AG04450 (cell line): Measurements from ENCODE around the gene HMGB2. TPM values are rescaled to one million over a fixed set of nuclear protein-coding genes. Genes with fewer than 3 reads are reported as not detected.

Experiments
- CTCF ChIA-PET: fragments of 300-600, 350-600 bp; formaldehyde crosslinking; extraction: SDS; loops from one replicate; lab custom pipeline; 2022; ENCODE audit warnings: antibody characterized with exemption, inconsistent platforms; lab: Charles Lee
- POLR2A ChIA-PET: fragments of 350-600 bp; formaldehyde crosslinking; extraction: SDS; loops from one replicate; lab custom pipeline; 2021; ENCODE audit warnings: antibody characterized with exemption, inconsistent platforms; lab: Yijun Ruan, JAX
- DNase-seq: peaks from one replicate; pipeline ENCODE4 v3.0.0-alpha.2; 2011; ENCODE audit warnings: low read depth, low spot score
- H3K27ac ChIP-seq: one replicate; pipeline ENCODE4 v1.5.1; 2012; ENCODE audit warnings: low read depth, low read length, control low read depth
- H3K27me3 ChIP-seq: one replicate; pipeline ENCODE4 v1.6.0; 2012; ENCODE audit warnings: low read length; ENCODE audit not compliant: control insufficient read depth, insufficient read depth
- H3K4me3 ChIP-seq: 2 replicates; pipeline ENCODE4 v1.5.1; 2011; ENCODE audit warnings: mild to moderate bottlenecking, low read depth, low read length, control low read depth
- H3K9me3 ChIP-seq: 2 replicates; pipeline ENCODE4 v1.5.1; 2012; ENCODE audit warnings: low read length; ENCODE audit not compliant: control insufficient read depth, insufficient read depth
- CTCF ChIP-seq: IDR thresholded peaks from 2 replicates; pipeline ENCODE4 v1.5.1; 2011; ENCODE audit warnings: low read depth, low read length, control low read depth, inconsistent platforms
- polyA plus RNA-seq: library from polyadenylated mRNA; depleted of rRNA; stranded (reverse); fragments of >200 nt; gene quantifications from 2 replicates; pipeline ENCODE4 v1.2.3, GENCODE V29; 2011

The HMGB2 gene
- polyA plus RNA-seq, 1 experiment = 89.8 TPM

- CTCF ChIA-PET = interaction anchor here (1.3 to 3.6 kb wide), 4 partner anchors 49 to 354 kb away, joined by 4 to 14 read pairs (median 6); no protein-coding TSS in a partner anchor
- no peak for DNase-seq
Observed at GRCh38 chr4:173367946-173368345, 33.8 kb upstream of the HMGB2 start.

GRCh38 chr4:173367285-173367684 is 33.1 kb upstream of the HMGB2 start:
- no peak for TF ChIP-seq CTCF
- no peak overlapping the region for H3K4me3 ChIP-seq
- DNase-seq = no peak
- POLR2A ChIA-PET = interaction anchor here (1.3 kb wide), 1 partner anchor 33 kb away, joined by 6 read pairs; the partner anchor contains the start of gene HMGB2
- H3K9me3 ChIP-seq = no peaks in the 10 kb centered on the region; the same call in 1 of the 2 replicates
- no peaks in the 10 kb centered on the region for H3K27me3 ChIP-seq
- no peak overlapping the region for H3K27ac ChIP-seq
- CTCF ChIA-PET = interaction anchor here (1.3 to 1.7 kb wide), 3 partner anchors 48 to 353 kb away, joined by 4 to 6 read pairs (median 5); no protein-coding TSS in a partner anchor

More at GRCh38 chr4:173367946-173368345, 33.8 kb upstream of the HMGB2 start:
- no peaks in the 10 kb centered on the region; the same call in 1 of the 2 replicates for H3K9me3 ChIP-seq
- H3K27ac ChIP-seq = no peak overlapping the region
- no peak overlapping the region for H3K4me3 ChIP-seq
- no peaks in the 10 kb centered on the region for H3K27me3 ChIP-seq
- no peak for TF ChIP-seq CTCF
- POLR2A ChIA-PET = interaction anchor here (1.3 kb wide), 1 partner anchor 34 kb away, joined by 6 read pairs; the partner anchor contains the start of gene HMGB2

GRCh38 chr4:173365359-173365996 is 31.3 kb upstream of the HMGB2 start:
- no peak for DNase-seq
- TF ChIP-seq CTCF = no peak
- Histone ChIP-seq H3K4me3 (no peak overlapping the region), H3K27me3 (no peaks in the 10 kb centered on the region), H3K27ac (no peak overlapping the region), H3K9me3 (no peaks in the 10 kb centered on the region)
- CTCF ChIA-PET = interaction anchor here (0.8 kb wide), 1 partner anchor 55 kb away, joined by 3 read pairs; no protein-coding TSS in a partner anchor
- POLR2A ChIA-PET = no interaction called here

GRCh38 chr4:173362666-173363065 is 28.5 kb upstream of the HMGB2 start:
- Histone ChIP-seq H3K9me3 (no peaks in the 10 kb centered on the region), H3K27ac (no peak overlapping the region), H3K27me3 (no peaks in the 10 kb centered on the region), H3K4me3 (no peak overlapping the region)
- no peak for DNase-seq
- POLR2A ChIA-PET = no interaction called here
- CTCF ChIA-PET = interaction anchor here (2.1 kb wide), 1 partner anchor 43 kb away, joined by 10 read pairs; no protein-coding TSS in a partner anchor
- no peak for TF ChIP-seq CTCF

- Histone ChIP-seq H3K27ac (no peak overlapping the region), H3K4me3 (no peak overlapping the region), H3K9me3 (no peaks in the 10 kb centered on the region), H3K27me3 (no peaks in the 10 kb centered on the region)
- ChIA-PET CTCF (interaction anchor here (0.6 to 2.2 kb wide), 15 partner anchors 9 to 60 kb away, joined by 3 to 18 read pairs (median 4); partner anchors contain the start of gene HMGB2), POLR2A (no interaction called here)
- peak; percentile 55; the same call in 1 of the 2 replicates for TF ChIP-seq CTCF
- no peak for DNase-seq
Observed at GRCh38 chr4:173360587-173361221, 26.5 kb upstream of the HMGB2 start.
